ENCODE results near the gene NOS1AP. TPM values are rescaled to one million over a fixed set of nuclear protein-coding genes. Genes with fewer than 3 reads are reported as not detected.

NOS1AP gene
- total RNA-seq, 2 experiments from 2014 or later: 0.18 TPM

DNA sequence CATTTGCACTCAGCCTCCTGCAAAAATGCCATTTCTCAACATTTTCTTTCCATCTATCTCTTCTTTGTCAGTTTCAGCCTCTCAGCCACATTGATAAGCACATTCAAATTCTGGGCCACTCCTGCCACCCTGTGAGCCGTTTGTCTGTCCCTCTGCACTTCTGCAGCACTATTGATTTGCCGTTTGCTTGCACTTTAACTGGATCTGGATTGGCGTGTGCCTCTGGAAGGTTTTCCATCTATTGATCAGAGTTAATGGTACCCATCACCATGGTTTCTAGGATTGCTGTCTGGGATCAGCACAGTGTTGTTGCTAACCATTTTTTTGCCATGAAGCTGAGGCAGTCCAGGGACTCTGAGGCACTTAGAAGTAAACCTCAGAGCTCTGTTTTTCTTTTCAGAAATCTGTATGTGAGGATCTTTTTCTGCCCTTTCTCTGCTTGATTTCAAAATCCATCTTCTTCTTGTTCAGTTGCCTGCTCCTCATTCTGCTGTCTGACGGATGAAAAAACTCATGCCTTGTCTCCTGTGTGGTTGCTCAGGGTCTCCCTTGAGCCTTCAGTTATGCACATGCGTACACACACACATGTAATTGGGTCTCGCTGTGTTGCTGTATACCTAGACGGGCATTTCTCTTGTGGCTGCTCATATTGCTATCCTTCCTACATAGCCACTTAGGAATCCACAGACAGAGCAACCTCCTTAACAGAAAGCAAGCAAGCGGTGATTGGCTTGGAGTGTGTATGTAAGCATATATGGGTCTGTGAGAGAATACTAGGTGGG, 67.9 kb downstream of the NOS1AP start:
- no peak for ATAC-seq
- Mint-ChIP-seq H3K27me3 (peaks cover 22% of the 10 kb centered on the region), H3K27ac (no peak overlapping the region), H3K36me3 (ENCODE audit: low read depth) (no peaks in the 10 kb centered on the region), H3K9me3 (no peaks in the 10 kb centered on the region), H3K4me3 (no peak overlapping the region), H3K4me1 (ENCODE audit: low read depth) (no peaks in the 10 kb centered on the region)
- no peak for DNase-seq
- intact Hi-C loops (cut with micrococcal nuclease): no loop called here
- ChIA-PET POLR2A (no interaction called here), CTCF (no interaction called here)
- TF ChIP-seq, protein P1, sequence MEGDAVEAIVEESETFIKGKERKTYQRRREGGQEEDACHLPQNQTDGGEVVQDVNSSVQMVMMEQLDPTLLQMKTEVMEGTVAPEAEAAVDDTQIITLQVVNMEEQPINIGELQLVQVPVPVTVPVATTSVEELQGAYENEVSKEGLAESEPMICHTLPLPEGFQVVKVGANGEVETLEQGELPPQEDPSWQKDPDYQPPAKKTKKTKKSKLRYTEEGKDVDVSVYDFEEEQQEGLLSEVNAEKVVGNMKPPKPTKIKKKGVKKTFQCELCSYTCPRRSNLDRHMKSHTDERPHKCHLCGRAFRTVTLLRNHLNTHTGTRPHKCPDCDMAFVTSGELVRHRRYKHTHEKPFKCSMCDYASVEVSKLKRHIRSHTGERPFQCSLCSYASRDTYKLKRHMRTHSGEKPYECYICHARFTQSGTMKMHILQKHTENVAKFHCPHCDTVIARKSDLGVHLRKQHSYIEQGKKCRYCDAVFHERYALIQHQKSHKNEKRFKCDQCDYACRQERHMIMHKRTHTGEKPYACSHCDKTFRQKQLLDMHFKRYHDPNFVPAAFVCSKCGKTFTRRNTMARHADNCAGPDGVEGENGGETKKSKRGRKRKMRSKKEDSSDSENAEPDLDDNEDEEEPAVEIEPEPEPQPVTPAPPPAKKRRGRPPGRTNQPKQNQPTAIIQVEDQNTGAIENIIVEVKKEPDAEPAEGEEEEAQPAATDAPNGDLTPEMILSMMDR (IDR thresholded peaks at IDR 0.05): no peak

DNA sequence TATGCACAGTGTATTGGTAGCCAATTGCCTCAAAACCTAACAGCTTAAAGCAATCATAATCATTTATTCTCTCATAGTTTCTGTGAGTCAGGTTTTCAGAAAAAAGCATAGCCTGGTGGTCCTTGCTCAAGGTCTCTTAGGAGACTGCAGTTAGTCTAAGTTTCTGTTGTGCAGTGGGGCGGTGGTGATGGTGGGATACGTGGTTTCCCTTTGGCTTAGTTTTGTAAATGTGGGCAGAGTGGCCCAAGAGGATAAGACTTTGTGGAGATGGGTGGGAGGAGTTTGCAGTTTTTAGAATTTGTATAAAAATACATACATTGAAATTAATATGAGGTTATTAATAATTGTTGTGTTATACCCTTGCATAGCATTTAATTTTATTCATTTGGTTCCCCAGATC, 68.6 kb downstream of the NOS1AP start:
- TF ChIP-seq, protein P1 (IDR thresholded peaks at IDR 0.05): no peak
- intact Hi-C loops (cut with micrococcal nuclease): no loop called here
- H3K27ac Mint-ChIP-seq: no peak overlapping the region
- DNase-seq (no peak), ATAC-seq (no peak)
- H3K4me3 Mint-ChIP-seq: no peak overlapping the region
- H3K9me3 Mint-ChIP-seq: no peaks in the 10 kb centered on the region
- ChIA-PET POLR2A (no interaction called here), CTCF (no interaction called here)
- H3K27me3 Mint-ChIP-seq: peaks cover 22% of the 10 kb centered on the region
- H3K4me1 Mint-ChIP-seq (ENCODE audit: low read depth): no peaks in the 10 kb centered on the region
- H3K36me3 Mint-ChIP-seq (ENCODE audit: low read depth): no peaks in the 10 kb centered on the region

DNA sequence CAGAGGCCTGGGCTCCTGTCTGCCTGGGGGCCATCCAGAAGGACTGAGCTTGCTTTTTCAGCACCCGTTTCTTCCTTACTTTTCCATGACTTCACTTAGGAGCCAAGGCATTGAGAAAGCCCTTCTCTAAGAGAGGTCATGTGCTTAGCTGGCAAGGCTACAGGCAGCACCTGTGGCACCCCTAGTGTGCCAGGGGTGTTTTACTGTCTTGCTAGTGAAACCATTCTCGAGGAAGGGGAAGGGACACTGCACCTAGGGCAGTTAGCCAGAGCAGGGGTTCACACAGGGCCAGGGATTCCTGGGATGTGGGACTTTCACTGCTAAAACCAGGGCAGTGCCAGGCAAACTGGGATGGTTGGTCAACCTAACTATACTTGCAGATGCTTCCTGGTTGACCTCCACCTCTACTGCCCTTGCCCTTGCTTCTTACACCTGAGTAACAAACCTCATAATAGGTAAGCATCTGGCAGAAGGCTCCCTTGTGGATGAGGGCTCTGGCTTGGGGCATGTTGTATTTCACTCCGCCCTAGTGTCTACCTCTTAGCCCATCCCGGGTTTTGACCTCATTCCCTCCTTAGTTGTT, 69.2 kb downstream of the NOS1AP start:
- Mint-ChIP-seq H3K9me3 (no peaks in the 10 kb centered on the region), H3K4me1 (ENCODE audit: low read depth) (no peaks in the 10 kb centered on the region), H3K36me3 (ENCODE audit: low read depth) (no peaks in the 10 kb centered on the region), H3K4me3 (no peak overlapping the region), H3K27ac (no peak overlapping the region), H3K27me3 (peaks cover 23% of the 10 kb centered on the region)
- no peak for ATAC-seq
- CTCF ChIA-PET: no interaction called here
- no peak for DNase-seq
- TF ChIP-seq, protein P1 (IDR thresholded peaks at IDR 0.05): no peak
- POLR2A ChIA-PET: no interaction called here
- intact Hi-C loops (cut with micrococcal nuclease): no loop called here

DNA sequence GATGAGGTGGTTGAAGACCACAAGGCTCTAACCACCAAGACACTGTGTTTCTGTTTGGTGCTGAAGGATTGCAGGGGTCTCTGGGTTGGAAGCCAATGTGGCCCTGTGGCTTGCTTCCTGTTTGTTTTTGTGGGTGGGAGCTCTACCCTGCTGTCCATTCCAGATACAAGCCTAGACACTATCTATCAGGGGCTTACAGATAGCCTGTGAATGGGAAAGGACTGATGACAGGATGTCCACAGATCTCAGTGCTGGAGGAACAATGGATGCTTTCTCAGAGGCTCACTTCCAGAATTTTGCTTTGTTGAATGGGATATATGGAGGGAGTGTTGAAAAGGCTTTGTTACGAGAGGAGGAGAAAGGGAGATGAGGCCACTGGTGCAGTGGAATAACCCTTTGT, 69.7 kb downstream of the NOS1AP start:
- Mint-ChIP-seq H3K4me3 (no peak overlapping the region), H3K36me3 (ENCODE audit: low read depth) (no peaks in the 10 kb centered on the region), H3K9me3 (no peaks in the 10 kb centered on the region), H3K27ac (no peak overlapping the region), H3K27me3 (peaks cover 27% of the 10 kb centered on the region), H3K4me1 (ENCODE audit: low read depth) (no peaks in the 10 kb centered on the region)
- ChIA-PET CTCF (no interaction called here), POLR2A (no interaction called here)
- TF ChIP-seq, protein P1 (IDR thresholded peaks at IDR 0.05): no peak
- no peak for DNase-seq
- ATAC-seq: no peak
- intact Hi-C loops (cut with micrococcal nuclease): no loop called here

DNA sequence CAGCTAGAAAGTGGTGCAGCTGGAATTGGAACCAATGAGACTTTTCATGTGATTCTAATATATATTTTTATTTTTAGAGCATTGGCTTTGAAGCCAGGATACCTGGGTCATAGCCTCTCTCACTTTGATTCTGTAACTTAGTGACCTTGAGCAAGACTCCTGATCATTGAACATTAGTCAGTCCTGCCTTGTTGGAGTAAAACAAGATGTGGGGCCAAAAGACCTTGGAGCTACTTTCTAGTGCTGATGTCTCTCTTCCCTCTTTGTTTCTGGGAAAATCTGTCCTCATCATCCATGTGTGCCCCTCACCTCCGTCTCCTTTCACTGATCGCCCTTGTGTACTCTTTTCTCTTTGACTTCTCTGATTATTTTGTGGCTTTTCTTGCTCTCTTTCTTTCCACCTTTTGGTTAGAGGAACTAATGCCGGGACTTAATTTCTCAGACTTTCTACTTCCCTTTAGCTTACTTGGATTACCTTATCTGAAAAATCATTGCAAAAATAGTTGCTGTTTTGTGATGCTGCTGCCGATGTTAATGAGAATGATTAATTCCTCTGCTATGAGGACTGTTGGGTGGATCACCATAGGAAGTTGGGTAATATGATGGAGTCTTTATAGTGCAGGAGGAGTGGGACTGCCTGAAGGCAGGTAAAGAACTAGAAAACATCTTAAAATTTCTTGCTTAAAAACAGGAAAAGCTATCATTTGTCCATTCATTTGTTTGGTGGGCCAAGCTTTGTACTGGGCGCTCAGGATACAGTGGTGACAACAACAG, 72.0 kb downstream of the NOS1AP start:
- H3K9me3 Mint-ChIP-seq: no peaks in the 10 kb centered on the region
- H3K36me3 Mint-ChIP-seq (ENCODE audit: low read depth): no peaks in the 10 kb centered on the region
- DNase-seq (no peak), ATAC-seq (no peak)
- no peaks in the 10 kb centered on the region for H3K4me1 Mint-ChIP-seq (ENCODE audit: low read depth)
- intact Hi-C loops (cut with micrococcal nuclease): no loop called here
- peaks cover 22% of the 10 kb centered on the region for H3K27me3 Mint-ChIP-seq
- no peak overlapping the region for H3K27ac Mint-ChIP-seq
- TF ChIP-seq, protein P1 (IDR thresholded peaks at IDR 0.05): no peak
- H3K4me3 Mint-ChIP-seq: no peak overlapping the region
- ChIA-PET POLR2A (no interaction called here), CTCF (no interaction called here)

All from activated CD8-positive, alpha-beta T cell treated with anti-CD3 and anti-CD28 coated beads for 36 hours (primary cell).